Ishikawa (cell line): Measurements from ENCODE around the gene PTPRN2.

Experiments used
- CEBPB ChIP-seq: IDR thresholded peaks from 2 replicates; pipeline ENCODE4 v1.6.1; 2012
- CREB1 ChIP-seq: IDR thresholded peaks from 2 replicates; pipeline ENCODE4 v1.6.1; 2012; ENCODE audit warnings: low read depth
- EGR1 ChIP-seq: IDR thresholded peaks from 2 replicates; pipeline ENCODE4 v1.6.1; 2012
- EP300 ChIP-seq: IDR thresholded peaks from 2 replicates; pipeline ENCODE4 v1.6.1; 2012; ENCODE audit warnings: borderline replicate concordance
- FOXM1 ChIP-seq: IDR thresholded peaks from 2 replicates; pipeline ENCODE4 v1.6.1; 2012; ENCODE audit warnings: low read depth, borderline replicate concordance
- MAX ChIP-seq: IDR thresholded peaks from 2 replicates; pipeline ENCODE4 v1.6.1; 2012
- NFIC ChIP-seq: IDR thresholded peaks from 2 replicates; pipeline ENCODE4 v1.6.1; 2012
- RAD21 ChIP-seq: IDR thresholded peaks from 2 replicates; pipeline ENCODE4 v1.6.1; 2012; ENCODE audit warnings: low read depth
- TAF1 ChIP-seq: IDR thresholded peaks from 2 replicates; pipeline ENCODE4 v1.6.1; 2012; ENCODE audit warnings: low read depth, mild to moderate bottlenecking
- TCF12 ChIP-seq: IDR thresholded peaks from 2 replicates; pipeline ENCODE4 v1.6.1; 2012; ENCODE audit warnings: low read depth
- TEAD4 ChIP-seq: IDR thresholded peaks from 2 replicates; pipeline ENCODE4 v1.6.1; 2012
- USF1 ChIP-seq: IDR thresholded peaks from 2 replicates; pipeline ENCODE4 v1.6.1; 2012
- YY1 ChIP-seq: IDR thresholded peaks from 2 replicates; pipeline ENCODE4 v1.6.1; 2012; ENCODE audit warnings: low read depth
- ZBTB7A ChIP-seq: IDR thresholded peaks from 2 replicates; pipeline ENCODE4 v1.6.1; 2012; ENCODE audit warnings: low read depth
- TF ChIP-seq, protein P1 (sequence below): IDR thresholded peaks from 2 replicates; pipeline ENCODE4 v1.6.1; 2012; ENCODE audit warnings: low read depth, mild to moderate bottlenecking

The PTPRN2 gene

GRCh38 chr7:157963526-157963925, 624.1 kb downstream of the PTPRN2 start:
- TF ChIP-seq ZBTB7A, result no peak
- TF ChIP-seq EGR1, result no peak
- TF ChIP-seq TCF12, result no peak
- TF ChIP-seq NFIC, result no peak
- TF ChIP-seq, protein P1, sequence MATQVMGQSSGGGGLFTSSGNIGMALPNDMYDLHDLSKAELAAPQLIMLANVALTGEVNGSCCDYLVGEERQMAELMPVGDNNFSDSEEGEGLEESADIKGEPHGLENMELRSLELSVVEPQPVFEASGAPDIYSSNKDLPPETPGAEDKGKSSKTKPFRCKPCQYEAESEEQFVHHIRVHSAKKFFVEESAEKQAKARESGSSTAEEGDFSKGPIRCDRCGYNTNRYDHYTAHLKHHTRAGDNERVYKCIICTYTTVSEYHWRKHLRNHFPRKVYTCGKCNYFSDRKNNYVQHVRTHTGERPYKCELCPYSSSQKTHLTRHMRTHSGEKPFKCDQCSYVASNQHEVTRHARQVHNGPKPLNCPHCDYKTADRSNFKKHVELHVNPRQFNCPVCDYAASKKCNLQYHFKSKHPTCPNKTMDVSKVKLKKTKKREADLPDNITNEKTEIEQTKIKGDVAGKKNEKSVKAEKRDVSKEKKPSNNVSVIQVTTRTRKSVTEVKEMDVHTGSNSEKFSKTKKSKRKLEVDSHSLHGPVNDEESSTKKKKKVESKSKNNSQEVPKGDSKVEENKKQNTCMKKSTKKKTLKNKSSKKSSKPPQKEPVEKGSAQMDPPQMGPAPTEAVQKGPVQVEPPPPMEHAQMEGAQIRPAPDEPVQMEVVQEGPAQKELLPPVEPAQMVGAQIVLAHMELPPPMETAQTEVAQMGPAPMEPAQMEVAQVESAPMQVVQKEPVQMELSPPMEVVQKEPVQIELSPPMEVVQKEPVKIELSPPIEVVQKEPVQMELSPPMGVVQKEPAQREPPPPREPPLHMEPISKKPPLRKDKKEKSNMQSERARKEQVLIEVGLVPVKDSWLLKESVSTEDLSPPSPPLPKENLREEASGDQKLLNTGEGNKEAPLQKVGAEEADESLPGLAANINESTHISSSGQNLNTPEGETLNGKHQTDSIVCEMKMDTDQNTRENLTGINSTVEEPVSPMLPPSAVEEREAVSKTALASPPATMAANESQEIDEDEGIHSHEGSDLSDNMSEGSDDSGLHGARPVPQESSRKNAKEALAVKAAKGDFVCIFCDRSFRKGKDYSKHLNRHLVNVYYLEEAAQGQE, result no peak
- no peak for TF ChIP-seq FOXM1
- TF ChIP-seq EP300, result no peak
- no peak for TF ChIP-seq TAF1
- TF ChIP-seq MAX, result no peak
- no peak for TF ChIP-seq YY1
- no peak for TF ChIP-seq CEBPB
- no peak for TF ChIP-seq USF1
- no peak for TF ChIP-seq RAD21
- TF ChIP-seq CREB1, result no peak
- no peak for TF ChIP-seq TEAD4

DNA sequence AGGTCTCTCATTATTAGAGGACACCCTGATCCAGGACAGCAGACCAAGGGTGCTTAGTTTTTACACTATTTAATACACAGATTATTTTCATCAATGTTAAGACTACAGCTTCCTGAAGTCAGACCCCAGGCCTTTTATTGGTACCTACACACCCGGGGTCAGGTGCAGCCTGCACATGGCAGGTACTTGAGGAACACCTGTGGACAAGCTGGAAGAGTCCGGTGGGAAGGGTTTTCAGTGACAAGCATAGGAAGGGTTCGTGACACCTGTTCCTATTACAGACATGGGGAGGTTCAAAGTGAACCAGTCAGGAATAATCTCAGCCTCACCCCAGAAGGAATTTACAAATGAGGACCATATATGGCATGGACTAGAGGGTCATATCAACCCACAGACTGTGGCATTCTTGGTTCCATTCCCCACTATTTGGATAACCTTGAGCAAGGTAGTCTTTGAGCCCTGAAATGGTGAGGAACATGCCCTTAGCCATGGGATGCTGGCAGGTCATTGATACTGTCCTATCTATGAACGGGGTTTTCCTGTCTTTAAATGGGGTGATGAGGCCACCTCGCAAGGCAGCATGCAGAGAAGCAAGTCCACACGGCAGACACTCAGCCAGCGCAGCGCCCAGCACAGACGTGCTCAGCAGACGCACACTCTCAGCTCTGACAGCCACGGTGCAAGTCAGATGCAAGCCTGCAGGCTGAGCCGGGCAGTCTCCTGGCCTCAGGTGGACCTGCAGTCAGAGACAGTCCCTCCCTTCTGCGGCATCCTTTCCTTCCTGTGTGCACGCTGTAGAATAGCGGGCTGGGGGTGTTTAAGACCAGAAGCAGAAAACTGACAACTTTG, 624.9 kb downstream of the PTPRN2 start:
- TF ChIP-seq FOXM1 (no peak), TEAD4 (no peak), EGR1 (no peak), YY1 (no peak), TCF12 (no peak), USF1 (no peak), CEBPB (no peak), ZBTB7A (no peak), NFIC (no peak), TAF1 (no peak), MAX (no peak), CREB1 (no peak), EP300 (no peak), RAD21 (no peak)
- TF ChIP-seq, protein P1, result no peak

GRCh38 chr7:157961731-157962457, 625.7 kb downstream of the PTPRN2 start:
- no peak for TF ChIP-seq TCF12
- no peak for TF ChIP-seq EGR1
- TF ChIP-seq CREB1, result no peak
- no peak for TF ChIP-seq YY1
- TF ChIP-seq CEBPB, result no peak

DNA sequence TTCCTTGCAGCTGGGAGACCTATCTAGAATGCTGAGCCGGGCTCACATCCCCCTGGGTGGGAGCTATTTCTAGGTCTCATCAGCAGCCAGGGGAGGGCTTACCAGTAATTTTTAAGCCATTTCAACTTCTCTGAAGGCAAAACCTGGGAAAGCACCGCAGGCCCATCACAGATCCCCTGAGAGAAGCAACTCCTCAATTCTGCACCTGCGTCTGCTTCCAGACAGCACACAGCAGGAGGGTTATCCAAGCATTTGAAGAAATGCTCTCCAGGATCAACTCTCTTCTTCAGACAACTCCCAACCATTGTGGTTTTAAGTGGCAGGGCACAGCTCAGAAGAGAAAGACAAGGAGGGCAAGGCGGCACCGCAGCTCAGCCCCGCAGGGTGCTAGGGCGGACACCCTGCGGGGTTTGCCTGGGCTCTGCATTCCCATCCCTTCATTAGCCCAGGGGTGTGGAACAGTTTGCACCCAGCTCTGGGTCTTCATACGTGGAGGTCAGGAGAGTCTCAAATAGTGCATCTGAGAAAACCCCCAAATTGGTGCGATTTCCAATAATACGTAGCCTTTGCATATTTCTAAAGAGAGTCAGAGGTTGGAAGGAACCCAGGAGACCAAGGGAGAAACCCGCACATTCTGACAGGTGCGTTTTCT, 632.1 kb downstream of the PTPRN2 start:
- TF ChIP-seq USF1 (no peak), CEBPB (no peak), YY1 (no peak), FOXM1 (no peak), TEAD4 (no peak), MAX (no peak), CREB1 (no peak), TAF1 (no peak), TCF12 (no peak), RAD21 (no peak)
- TF ChIP-seq, protein P1, result no peak
